ENCODE measurements around the gene RPN2. TPM values are rescaled to one million over a fixed set of nuclear protein-coding genes. Genes with fewer than 3 reads are reported as not detected.

Gene RPN2
- 178 and 216 TPM in 2 replicates for total RNA-seq

DNA sequence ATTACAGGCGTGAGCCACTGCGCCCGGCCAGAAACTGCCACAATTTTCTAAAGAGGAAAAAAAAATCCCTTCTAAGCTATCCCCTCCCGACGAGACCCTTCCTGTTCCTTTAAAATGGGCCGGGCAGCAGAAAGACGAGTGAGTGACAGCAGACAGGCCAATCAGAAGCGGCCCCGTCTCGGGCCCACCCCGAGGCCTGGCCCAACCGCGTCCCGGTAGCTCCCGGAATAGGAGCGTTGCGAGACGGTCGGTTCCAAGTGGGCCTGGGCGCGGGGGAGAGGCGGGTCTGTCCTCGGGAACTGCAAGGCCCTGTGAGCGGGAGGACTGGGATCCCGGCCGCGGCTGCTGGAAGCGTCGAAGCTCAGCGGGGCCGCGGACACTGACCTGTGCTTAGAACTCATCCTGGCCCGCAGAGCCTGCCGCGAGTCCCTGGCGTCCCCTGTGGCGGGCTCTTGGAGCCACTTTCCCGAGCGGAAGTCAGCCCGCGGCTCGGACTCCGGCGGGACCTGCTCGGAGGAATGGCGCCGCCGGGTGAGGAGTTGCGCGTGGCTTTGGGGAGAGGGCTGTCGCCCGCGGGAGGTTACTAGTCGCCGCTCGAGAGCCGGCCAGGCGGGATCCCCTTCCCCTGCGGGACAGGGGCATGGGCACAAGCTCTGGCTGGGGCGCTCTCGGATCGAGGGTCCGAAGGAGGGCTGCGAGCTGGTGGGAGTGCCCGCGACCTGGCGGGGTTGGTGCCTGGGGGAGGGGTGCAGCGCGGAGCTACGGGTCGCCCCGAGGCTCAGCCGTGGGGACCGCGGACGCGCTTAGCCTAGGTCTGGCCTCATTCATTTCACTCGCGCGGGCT is at the start of gene RPN2, which contains the start of gene MROH8:
TSS of gene RPN2 (plus strand) at position 492 of the 844 bp plus-strand sequence. CDS start at position 519, 27 bp downstream.
TSS of gene MROH8 (minus strand) at position 710 of the 844 bp plus-strand sequence.
- no peak for FAIRE-seq
- TF ChIP-seq, protein P1, sequence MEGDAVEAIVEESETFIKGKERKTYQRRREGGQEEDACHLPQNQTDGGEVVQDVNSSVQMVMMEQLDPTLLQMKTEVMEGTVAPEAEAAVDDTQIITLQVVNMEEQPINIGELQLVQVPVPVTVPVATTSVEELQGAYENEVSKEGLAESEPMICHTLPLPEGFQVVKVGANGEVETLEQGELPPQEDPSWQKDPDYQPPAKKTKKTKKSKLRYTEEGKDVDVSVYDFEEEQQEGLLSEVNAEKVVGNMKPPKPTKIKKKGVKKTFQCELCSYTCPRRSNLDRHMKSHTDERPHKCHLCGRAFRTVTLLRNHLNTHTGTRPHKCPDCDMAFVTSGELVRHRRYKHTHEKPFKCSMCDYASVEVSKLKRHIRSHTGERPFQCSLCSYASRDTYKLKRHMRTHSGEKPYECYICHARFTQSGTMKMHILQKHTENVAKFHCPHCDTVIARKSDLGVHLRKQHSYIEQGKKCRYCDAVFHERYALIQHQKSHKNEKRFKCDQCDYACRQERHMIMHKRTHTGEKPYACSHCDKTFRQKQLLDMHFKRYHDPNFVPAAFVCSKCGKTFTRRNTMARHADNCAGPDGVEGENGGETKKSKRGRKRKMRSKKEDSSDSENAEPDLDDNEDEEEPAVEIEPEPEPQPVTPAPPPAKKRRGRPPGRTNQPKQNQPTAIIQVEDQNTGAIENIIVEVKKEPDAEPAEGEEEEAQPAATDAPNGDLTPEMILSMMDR (IDR thresholded peaks at IDR 0.05; ENCODE audit: insufficient read depth, low read length, severe bottlenecking): no peak
- DNase-seq (ENCODE audit: low read depth): peak; percentile 90

DNA sequence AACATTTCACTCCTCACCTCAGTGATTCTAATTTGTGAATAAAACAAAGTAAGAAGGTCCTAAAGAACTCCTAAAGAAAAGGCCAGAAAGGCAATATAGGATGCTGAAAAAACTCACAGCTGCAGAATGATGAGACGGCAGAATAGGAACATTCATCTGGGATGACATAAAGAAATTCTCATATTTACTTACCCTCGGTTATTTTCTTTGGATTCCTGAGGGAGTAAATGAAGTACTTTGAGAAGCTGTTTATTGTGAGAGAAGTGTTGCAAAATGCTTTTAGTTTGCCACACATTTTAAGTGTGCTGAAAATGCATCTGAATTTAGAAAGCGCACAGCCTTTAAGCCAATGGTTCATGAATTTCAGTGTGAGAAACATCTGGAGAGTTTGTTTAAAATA is 47.6 kb upstream of the RPN2 start:
- no peak for FAIRE-seq
- no peaks in the 10 kb centered on the region for H3K36me3 ChIP-seq (ENCODE audit: control insufficient read depth, insufficient read depth, low read length)
- TF ChIP-seq, protein P1 (IDR thresholded peaks at IDR 0.05; ENCODE audit: insufficient read depth, low read length, severe bottlenecking): no peak
- no peak overlapping the region for H3K4me3 ChIP-seq (ENCODE audit: low read depth, low read length)
- no peak for DNase-seq (ENCODE audit: low read depth)
- H3K27me3 ChIP-seq (ENCODE audit: control insufficient read depth, insufficient read depth, low read length): peaks cover 2% of the 10 kb centered on the region

More for the DNA sequence above, at the start of gene RPN2, which contains the start of gene MROH8:
- Histone ChIP-seq H3K27me3 (ENCODE audit: control insufficient read depth, insufficient read depth, low read length) (no peaks in the 10 kb centered on the region), H3K36me3 (ENCODE audit: control insufficient read depth, insufficient read depth, low read length) (peaks cover 6% of the 10 kb centered on the region), H3K4me3 (ENCODE audit: low read depth, low read length) (peak within 1 kb of the TSS; percentile 58)

- TF ChIP-seq, protein P1 (IDR thresholded peaks at IDR 0.05; ENCODE audit: insufficient read depth, low read length, severe bottlenecking): no peak
- peaks cover 2% of the 10 kb centered on the region for H3K27me3 ChIP-seq (ENCODE audit: control insufficient read depth, insufficient read depth, low read length)
- FAIRE-seq: no peak
- no peaks in the 10 kb centered on the region for H3K36me3 ChIP-seq (ENCODE audit: control insufficient read depth, insufficient read depth, low read length)
- no peak overlapping the region for H3K4me3 ChIP-seq (ENCODE audit: low read depth, low read length)
- DNase-seq (ENCODE audit: low read depth): no peak
Measured at GRCh38 chr20:37133952-37134351, 45.2 kb upstream of the RPN2 start.

DNA sequence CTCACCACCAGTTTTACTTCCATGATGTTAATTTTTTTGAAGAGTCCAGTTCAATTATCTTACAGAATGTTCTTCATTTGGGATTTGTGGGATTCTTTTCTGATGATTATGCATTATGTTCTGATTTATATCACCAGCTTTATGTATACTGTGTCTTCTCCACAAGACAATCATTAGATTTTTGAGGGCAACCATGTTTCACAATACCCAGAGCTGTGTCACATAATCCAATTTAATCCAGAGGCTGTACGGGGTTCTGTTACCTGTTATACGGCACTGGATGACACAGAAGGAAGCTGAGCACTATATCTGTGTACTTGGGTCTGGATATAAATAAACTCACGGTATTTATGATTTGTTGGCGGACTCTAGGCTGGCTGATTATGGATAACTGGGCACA is 41.6 kb upstream of the RPN2 start:
- FAIRE-seq (no peak), DNase-seq (ENCODE audit: low read depth) (no peak)
- Histone ChIP-seq H3K27me3 (ENCODE audit: control insufficient read depth, insufficient read depth, low read length) (no peaks in the 10 kb centered on the region), H3K4me3 (ENCODE audit: low read depth, low read length) (no peak overlapping the region), H3K36me3 (ENCODE audit: control insufficient read depth, insufficient read depth, low read length) (no peaks in the 10 kb centered on the region)
- TF ChIP-seq, protein P1 (IDR thresholded peaks at IDR 0.05; ENCODE audit: insufficient read depth, low read length, severe bottlenecking): no peak

DNA sequence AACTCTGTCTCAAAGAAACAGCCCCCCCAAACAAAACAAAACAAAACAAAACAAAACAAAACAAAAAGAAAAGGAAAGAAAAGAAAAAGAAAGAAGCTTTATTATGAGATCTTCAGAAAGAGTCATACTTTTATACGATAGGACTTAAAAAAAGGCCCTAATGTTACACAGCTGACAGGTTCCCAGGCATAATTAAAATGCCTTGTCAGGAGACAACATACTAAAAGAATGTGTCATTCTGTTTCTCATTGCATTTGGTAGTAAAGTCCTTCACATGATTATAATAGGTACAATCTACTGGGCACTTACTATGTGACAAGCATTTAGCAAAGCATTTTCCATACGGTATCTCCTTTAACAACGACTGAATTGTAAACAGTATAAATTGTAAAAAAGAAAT is 36.4 kb upstream of the RPN2 start:
- H3K4me3 ChIP-seq (ENCODE audit: low read depth, low read length): no peak overlapping the region
- no peaks in the 10 kb centered on the region for H3K36me3 ChIP-seq (ENCODE audit: control insufficient read depth, insufficient read depth, low read length)
- TF ChIP-seq, protein P1 (IDR thresholded peaks at IDR 0.05; ENCODE audit: insufficient read depth, low read length, severe bottlenecking): no peak
- DNase-seq (ENCODE audit: low read depth): peak; percentile 15
- no peak for FAIRE-seq
- H3K27me3 ChIP-seq (ENCODE audit: control insufficient read depth, insufficient read depth, low read length): no peaks in the 10 kb centered on the region
